Panc1 (cell line): ENCODE measurements around the gene MYMK. TPM values are rescaled to one million over a fixed set of nuclear protein-coding genes. Genes with fewer than 3 reads are reported as not detected.

Experiments used
- ATAC-seq: fragments of 200-7000 bp; cut with Tn5 transposase; 2 replicates; pipeline ENCODE4 v1.9.1; 2020; ENCODE audit warnings: mild to moderate bottlenecking, moderate library complexity
- BruUV-seq: library from RNA; stranded (reverse); fragments of 400-500 nt; replicated peaks from 2 replicates; lab custom pipeline; 2021; lab: Mats Ljungman, UMichigan
- CTCF ChIA-PET: fragments of 300-600 bp; sonication (Branson Sonifier 250); formaldehyde crosslinking; loops from one replicate; lab custom pipeline; 2022; ENCODE audit warnings: antibody characterized with exemption; lab: Charles Lee
- POLR2A ChIA-PET: fragments of 300-600 bp; sonication (Branson Sonifier 250); formaldehyde crosslinking; loops from one replicate; lab custom pipeline; 2022; ENCODE audit warnings: antibody characterized with exemption; lab: Charles Lee
- DNase-seq: peaks from one replicate; pipeline ENCODE4 v3.0.0-alpha.2; 2010; ENCODE audit warnings: low read depth, low spot score
- H3K27ac ChIP-seq: 2 replicates; pipeline ENCODE4 v1.5.1; 2011; ENCODE audit warnings: mild to moderate bottlenecking, low read length, inconsistent platforms
- H3K27me3 ChIP-seq: fragments of 200-500 bp; sonication (Bioruptor generic); 2 replicates; pipeline ENCODE4 v1.6.0; 2014; ENCODE audit warnings: low read length, inconsistent platforms; ENCODE audit not compliant: control insufficient read depth, insufficient read depth
- H3K36me3 ChIP-seq: fragments of 200-500 bp; sonication (Bioruptor generic); 2 replicates; pipeline ENCODE4 v1.5.1; 2014; ENCODE audit warnings: inconsistent platforms, mild to moderate bottlenecking, low read length, moderate library complexity; ENCODE audit not compliant: control insufficient read depth, insufficient read depth
- H3K4me1 ChIP-seq: 2 replicates; pipeline ENCODE4 v1.5.1; 2011; ENCODE audit warnings: inconsistent platforms, mild to moderate bottlenecking, low read length, moderate library complexity; ENCODE audit not compliant: control insufficient read depth, insufficient read depth
- H3K4me3 ChIP-seq, 2 experiments: 2 replicates each; pipeline ENCODE4 v1.5.1; 2011 to 2012; ENCODE audit warnings: low read depth in 2 of 2, low read length in 2 of 2, mild to moderate bottlenecking in 2 of 2, inconsistent platforms in 1 of 2, moderate library complexity in 1 of 2
- H3K9me3 ChIP-seq: fragments of 200-500 bp; sonication (Bioruptor generic); 2 replicates; pipeline ENCODE4 v1.5.1; 2014; ENCODE audit warnings: low read depth, mild to moderate bottlenecking, inconsistent platforms, low read length, moderate library complexity; ENCODE audit not compliant: control insufficient read depth, insufficient read depth
- POLR2AphosphoS5 ChIP-seq: IDR thresholded peaks from 2 replicates; pipeline ENCODE4 v1.6.1; 2012; ENCODE audit warnings: mild to moderate bottlenecking, low read depth, low read length, moderate library complexity
- REST ChIP-seq, 2 experiments: IDR thresholded peaks; 2 replicates each; pipeline ENCODE4 v1.6.1; 2011 to 2012; ENCODE audit warnings: low read depth in 2 of 2, control low read depth in 1 of 2, low read length in 1 of 2, mild to moderate bottlenecking in 1 of 2, moderate library complexity in 1 of 2; ENCODE audit not compliant: insufficient read depth in 1 of 2
- SIN3A ChIP-seq: IDR thresholded peaks from 2 replicates; pipeline ENCODE4 v1.6.1; 2012; ENCODE audit warnings: low read depth, mild to moderate bottlenecking, low read length, moderate library complexity, borderline replicate concordance; ENCODE audit not compliant: insufficient read depth
- TCF7L2 ChIP-seq: IDR thresholded peaks from 2 replicates; pipeline ENCODE4 v1.6.1; 2011; ENCODE audit warnings: mild to moderate bottlenecking, low read depth, low read length, inconsistent platforms
- in situ Hi-C: cut with HindIII; loops from 2 replicates; pipeline ENCODE4 v1.10.0; 2016; ENCODE audit warnings: low sequenced_read_pairs, low pct_unique_long_range_greater_than_20kb
- intact Hi-C: fragments of 100-400 bp; cut with micrococcal nuclease; formaldehyde crosslinking; loops from one replicate; pipeline ENCODE4 v1.10.0; 2022; ENCODE audit not compliant: unreplicated experiment
- total RNA-seq: library from RNA; stranded (reverse); gene quantifications from one replicate; pipeline ENCODE4 v1.2.1, GENCODE V29; 2021; ENCODE audit not compliant: unreplicated experiment
- TF ChIP-seq, protein P1 (sequence below): fragments of 450-650 bp; IDR thresholded peaks from 2 replicates; pipeline ENCODE4 v1.5.1; 2017; ENCODE audit warnings: mild to moderate bottlenecking

The MYMK gene
- total RNA-seq, 1 experiment from 2014 or later = not detected

GRCh38 chr9:133552236-133552635, 27.5 kb upstream of the MYMK start:
- no TSS peak for BruUV-seq
- no peaks in the 10 kb centered on the region for H3K4me1 ChIP-seq
- POLR2A ChIA-PET = no interaction called here
- DNase-seq (no peak), ATAC-seq (no peak)
- in situ Hi-C loops = no loop called here
- no peak overlapping the region for H3K4me3 ChIP-seq
- no peaks in the 10 kb centered on the region for H3K9me3 ChIP-seq
- no peak overlapping the region for H3K27ac ChIP-seq
- no peaks in the 10 kb centered on the region for H3K36me3 ChIP-seq
- intact Hi-C loops = no loop called here
- CTCF ChIA-PET = no interaction called here
- H3K27me3 ChIP-seq = no peaks in the 10 kb centered on the region
- TF ChIP-seq, protein P1, sequence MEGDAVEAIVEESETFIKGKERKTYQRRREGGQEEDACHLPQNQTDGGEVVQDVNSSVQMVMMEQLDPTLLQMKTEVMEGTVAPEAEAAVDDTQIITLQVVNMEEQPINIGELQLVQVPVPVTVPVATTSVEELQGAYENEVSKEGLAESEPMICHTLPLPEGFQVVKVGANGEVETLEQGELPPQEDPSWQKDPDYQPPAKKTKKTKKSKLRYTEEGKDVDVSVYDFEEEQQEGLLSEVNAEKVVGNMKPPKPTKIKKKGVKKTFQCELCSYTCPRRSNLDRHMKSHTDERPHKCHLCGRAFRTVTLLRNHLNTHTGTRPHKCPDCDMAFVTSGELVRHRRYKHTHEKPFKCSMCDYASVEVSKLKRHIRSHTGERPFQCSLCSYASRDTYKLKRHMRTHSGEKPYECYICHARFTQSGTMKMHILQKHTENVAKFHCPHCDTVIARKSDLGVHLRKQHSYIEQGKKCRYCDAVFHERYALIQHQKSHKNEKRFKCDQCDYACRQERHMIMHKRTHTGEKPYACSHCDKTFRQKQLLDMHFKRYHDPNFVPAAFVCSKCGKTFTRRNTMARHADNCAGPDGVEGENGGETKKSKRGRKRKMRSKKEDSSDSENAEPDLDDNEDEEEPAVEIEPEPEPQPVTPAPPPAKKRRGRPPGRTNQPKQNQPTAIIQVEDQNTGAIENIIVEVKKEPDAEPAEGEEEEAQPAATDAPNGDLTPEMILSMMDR = no peak
- TF ChIP-seq SIN3A = no peak
- TF ChIP-seq TCF7L2 = no peak
- no peak for TF ChIP-seq REST (IDR thresholded peaks at IDR 0.05; ENCODE audit: insufficient read depth in 1 of 2, low read depth in 2 of 2, low read length in 1 of 2)
- TF ChIP-seq POLR2AphosphoS5 = no peak

- H3K4me3 ChIP-seq = no peak overlapping the region
- intact Hi-C loops (no loop called here), in situ Hi-C loops (no loop called here)
- no peaks in the 10 kb centered on the region for H3K4me1 ChIP-seq
- ChIA-PET CTCF (no interaction called here), POLR2A (no interaction called here)
- H3K36me3 ChIP-seq = no peaks in the 10 kb centered on the region
- no TSS peak for BruUV-seq
- DNase-seq (no peak), ATAC-seq (no peak)
- TF ChIP-seq POLR2AphosphoS5 (no peak), SIN3A (no peak), TCF7L2 (no peak), REST (IDR thresholded peaks at IDR 0.05; ENCODE audit: insufficient read depth in 1 of 2, low read depth in 2 of 2, low read length in 1 of 2) (no peak)
- TF ChIP-seq, protein P1 = no peak
- no peaks in the 10 kb centered on the region for H3K9me3 ChIP-seq
- H3K27ac ChIP-seq = no peak overlapping the region
- H3K27me3 ChIP-seq = no peaks in the 10 kb centered on the region
Measured at GRCh38 chr9:133551446-133551845, 26.7 kb upstream of the MYMK start.
